WTC11 (cell line): ENCODE measurements around the gene TMUB1. TPM values are rescaled to one million over a fixed set of nuclear protein-coding genes. Genes with fewer than 3 reads are reported as not detected.

Experiments used
- ATAC-seq: fragments of 200-7000 bp; cut with Tn5 transposase; 2 replicates; pipeline ENCODE4 v1.10.0; 2021; ENCODE audit warnings: mild to moderate bottlenecking, moderate library complexity
- CTCF ChIA-PET: fragments of 300-600 bp; sonication (Branson Sonifier 250); formaldehyde crosslinking; loops from one replicate; lab custom pipeline; 2021; ENCODE audit warnings: antibody characterized with exemption; lab: Charles Lee
- POLR2A ChIA-PET: fragments of 350-600 bp; sonication (Branson Sonifier 250); formaldehyde crosslinking; loops from one replicate; lab custom pipeline; 2021; ENCODE audit warnings: antibody characterized with exemption; lab: Charles Lee
- DNase-seq: peaks from one replicate; pipeline ENCODE4 v3.0.0; 2021; ENCODE audit warnings: low spot score
- H3K27ac Mint-ChIP-seq: 2 replicates; pipeline ENCODE4 v1.8.0; 2021; ENCODE audit warnings: mixed read lengths
- H3K27me3 Mint-ChIP-seq: 2 replicates; pipeline ENCODE4 v1.8.0; 2021; ENCODE audit warnings: low read depth, mild to moderate bottlenecking, moderate library complexity, mixed read lengths
- H3K36me3 Mint-ChIP-seq: 2 replicates; pipeline ENCODE4 v1.8.0; 2021; ENCODE audit warnings: mixed read lengths
- H3K4me1 Mint-ChIP-seq: 2 replicates; pipeline ENCODE4 v1.8.0; 2022; ENCODE audit warnings: mixed read lengths
- H3K4me3 Mint-ChIP-seq: 2 replicates; pipeline ENCODE4 v1.8.0; 2021; ENCODE audit warnings: mild to moderate bottlenecking, moderate library complexity, mixed read lengths
- H3K9me3 Mint-ChIP-seq: 2 replicates; pipeline ENCODE4 v1.8.0; 2021; ENCODE audit warnings: mixed read lengths
- ATF1 ChIP-seq: sonication (generic); formaldehyde crosslinking; IDR thresholded peaks from 2 replicates; pipeline ENCODE4 v1.8.1; 2023; ENCODE audit warnings: mild to moderate bottlenecking, moderate library complexity, missing genetic modification reagents
- ATF2 ChIP-seq: sonication (generic); formaldehyde crosslinking; IDR thresholded peaks from 2 replicates; pipeline ENCODE4 v1.8.1; 2022; ENCODE audit warnings: low read depth, missing genetic modification reagents, borderline replicate concordance
- CREM ChIP-seq: sonication (generic); formaldehyde crosslinking; IDR thresholded peaks from 2 replicates; pipeline ENCODE4 v1.8.1; 2022; ENCODE audit warnings: mild to moderate bottlenecking, missing genetic modification reagents, moderate library complexity
- ESRRA ChIP-seq: sonication (generic); formaldehyde crosslinking; IDR thresholded peaks from 2 replicates; pipeline ENCODE4 v1.8.1; 2022; ENCODE audit warnings: mild to moderate bottlenecking, missing genetic modification reagents, borderline replicate concordance
- ETV6 ChIP-seq: sonication (generic); formaldehyde crosslinking; IDR thresholded peaks from 2 replicates; pipeline ENCODE4 v1.8.1; 2022; ENCODE audit warnings: mild to moderate bottlenecking, missing genetic modification reagents
- FOXJ3 ChIP-seq: sonication (generic); formaldehyde crosslinking; IDR thresholded peaks from 2 replicates; pipeline ENCODE4 v1.9.0; 2021; ENCODE audit warnings: missing genetic modification reagents, mild to moderate bottlenecking, borderline replicate concordance
- IRF2 ChIP-seq: sonication (generic); formaldehyde crosslinking; IDR thresholded peaks from 2 replicates; pipeline ENCODE4 v1.8.0; 2022; ENCODE audit warnings: low read depth, missing genetic modification reagents, borderline replicate concordance
- JAZF1 ChIP-seq: fragments of 250-450 bp; sonication (Bioruptor Pico); IDR thresholded peaks from 2 replicates; pipeline ENCODE4 v1.9.0; 2021; ENCODE audit warnings: moderate library complexity, mild to moderate bottlenecking, inconsistent platforms
- JUN ChIP-seq: sonication (generic); formaldehyde crosslinking; IDR thresholded peaks from 2 replicates; pipeline ENCODE4 v1.8.0; 2023; ENCODE audit warnings: mild to moderate bottlenecking, missing genetic modification reagents
- MXD4 ChIP-seq: fragments of 250-450 bp; sonication (Bioruptor Pico); IDR thresholded peaks from 2 replicates; pipeline ENCODE4 v1.8.0; 2021; ENCODE audit warnings: mild to moderate bottlenecking, moderate library complexity, borderline replicate concordance
- MYBL2 ChIP-seq: sonication (generic); formaldehyde crosslinking; IDR thresholded peaks from 2 replicates; pipeline ENCODE4 v1.8.1; 2023; ENCODE audit warnings: mild to moderate bottlenecking, moderate library complexity, missing genetic modification reagents
- PRDM15 ChIP-seq: sonication (generic); formaldehyde crosslinking; IDR thresholded peaks from 2 replicates; pipeline ENCODE4 v1.8.0; 2022; ENCODE audit warnings: missing genetic modification reagents
- SP1 ChIP-seq: sonication (generic); formaldehyde crosslinking; conservative IDR thresholded peaks from 2 replicates; pipeline ENCODE4 v1.8.1; 2022; ENCODE audit warnings: missing genetic modification reagents
- ZBTB21 ChIP-seq: sonication (generic); formaldehyde crosslinking; IDR thresholded peaks from 2 replicates; pipeline ENCODE4 v1.8.1; 2023; ENCODE audit warnings: mild to moderate bottlenecking, missing genetic modification reagents, borderline replicate concordance
- ZNF138 ChIP-seq: sonication (generic); formaldehyde crosslinking; conservative IDR thresholded peaks from 2 replicates; pipeline ENCODE4 v1.8.1; 2022; ENCODE audit warnings: mild to moderate bottlenecking, moderate library complexity, missing genetic modification reagents
- ZNF263 ChIP-seq: sonication (generic); formaldehyde crosslinking; IDR thresholded peaks from 2 replicates; pipeline ENCODE4 v1.8.1; 2022; ENCODE audit warnings: low read depth, mild to moderate bottlenecking, moderate library complexity, missing genetic modification reagents
- ZNF317 ChIP-seq: sonication (generic); formaldehyde crosslinking; IDR thresholded peaks from 2 replicates; pipeline ENCODE4 v1.8.1; 2023; ENCODE audit warnings: low read depth, mild to moderate bottlenecking, moderate library complexity, missing genetic modification reagents, borderline replicate concordance
- ZNF671 ChIP-seq: fragments of 250-450 bp; sonication (Bioruptor Pico); IDR thresholded peaks from 2 replicates; pipeline ENCODE4 v1.8.0; 2021; ENCODE audit warnings: mild to moderate bottlenecking
- total RNA-seq: library from RNA; stranded (reverse); gene quantifications from 3 replicates; pipeline ENCODE4 v1.2.3, GENCODE V29; 2021
- TF ChIP-seq, protein P1 (sequence below): sonication (generic); formaldehyde crosslinking; IDR thresholded peaks from 2 replicates; pipeline ENCODE4 v1.8.1; 2022; ENCODE audit warnings: missing genetic modification reagents, borderline replicate concordance
- TF ChIP-seq, protein P2 (sequence below): sonication (generic); formaldehyde crosslinking; IDR thresholded peaks from 2 replicates; pipeline ENCODE4 v1.8.0; 2022; ENCODE audit warnings: mild to moderate bottlenecking, missing genetic modification reagents
- TF ChIP-seq, protein P3 (sequence below): sonication (generic); formaldehyde crosslinking; IDR thresholded peaks from 2 replicates; pipeline ENCODE4 v1.8.0; 2022; ENCODE audit warnings: mild to moderate bottlenecking, missing genetic modification reagents
- TF ChIP-seq, protein P4 (sequence below): sonication (generic); formaldehyde crosslinking; IDR thresholded peaks from 2 replicates; pipeline ENCODE4 v1.8.0; 2023; ENCODE audit warnings: mild to moderate bottlenecking, missing genetic modification reagents

Gene TMUB1
- total RNA-seq, 1 experiment from 2014 or later, result 72.8 TPM

GRCh38 chr7:151058781-151059366 is 24.4 kb downstream of the TMUB1 start:
- H3K4me3 Mint-ChIP-seq, result peak overlapping the region; percentile 98
- no peak for DNase-seq
- H3K27ac Mint-ChIP-seq, result peak overlapping the region; percentile 93
- no peaks in the 10 kb centered on the region for H3K9me3 Mint-ChIP-seq
- CTCF ChIA-PET, result interaction anchor here (0.6 to 3.5 kb wide), 6 partner anchors 9 to 96 kb away, joined by 3 to 12 read pairs (median 6); no protein-coding TSS in a partner anchor
- ATAC-seq, result no peak
- POLR2A ChIA-PET, result interaction anchor here (1.1 kb wide), 1 partner anchor 22 kb away, joined by 3 read pairs; the partner anchor contains the start of gene FASTK
- H3K4me1 Mint-ChIP-seq, result peaks cover 43% of the 10 kb centered on the region
- peaks cover 7% of the 10 kb centered on the region for H3K27me3 Mint-ChIP-seq
- H3K36me3 Mint-ChIP-seq, result no peaks in the 10 kb centered on the region; the same call in 1 of the 2 replicates
- no peak for TF ChIP-seq CREM
- TF ChIP-seq, protein P1, sequence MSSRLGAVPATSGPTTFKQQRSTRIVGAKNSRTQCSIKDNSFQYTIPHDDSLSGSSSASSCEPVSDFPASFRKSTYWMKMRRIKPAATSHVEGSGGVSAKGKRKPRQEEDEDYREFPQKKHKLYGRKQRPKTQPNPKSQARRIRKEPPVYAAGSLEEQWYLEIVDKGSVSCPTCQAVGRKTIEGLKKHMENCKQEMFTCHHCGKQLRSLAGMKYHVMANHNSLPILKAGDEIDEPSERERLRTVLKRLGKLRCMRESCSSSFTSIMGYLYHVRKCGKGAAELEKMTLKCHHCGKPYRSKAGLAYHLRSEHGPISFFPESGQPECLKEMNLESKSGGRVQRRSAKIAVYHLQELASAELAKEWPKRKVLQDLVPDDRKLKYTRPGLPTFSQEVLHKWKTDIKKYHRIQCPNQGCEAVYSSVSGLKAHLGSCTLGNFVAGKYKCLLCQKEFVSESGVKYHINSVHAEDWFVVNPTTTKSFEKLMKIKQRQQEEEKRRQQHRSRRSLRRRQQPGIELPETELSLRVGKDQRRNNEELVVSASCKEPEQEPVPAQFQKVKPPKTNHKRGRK (CRISPR knock-in tag), result no peak
- no peak for TF ChIP-seq ATF2 (CRISPR knock-in tag)
- no peak for TF ChIP-seq ZNF317 (CRISPR knock-in tag)
- no peak for TF ChIP-seq ZNF263 (CRISPR knock-in tag)
- TF ChIP-seq PRDM15 (CRISPR knock-in tag), result no peak
- no peak for TF ChIP-seq ZBTB21
- no peak for TF ChIP-seq MXD4 (CRISPR knock-in tag)
- no peak for TF ChIP-seq JUN (CRISPR knock-in tag)
- TF ChIP-seq JAZF1, result no peak
- TF ChIP-seq ESRRA (CRISPR knock-in tag), result no peak
- TF ChIP-seq ATF1 (CRISPR knock-in tag), result no peak
- TF ChIP-seq MYBL2 (CRISPR knock-in tag), result no peak
- TF ChIP-seq ZNF138, result no peak
- no peak for TF ChIP-seq IRF2 (CRISPR knock-in tag)
- TF ChIP-seq ZNF671 (CRISPR knock-in tag), result no peak
- TF ChIP-seq FOXJ3 (CRISPR knock-in tag), result no peak

GRCh38 chr7:151057989-151058780 is 25.1 kb downstream of the TMUB1 start:
- H3K4me3 Mint-ChIP-seq, result peak overlapping the region; percentile 98
- TF ChIP-seq ETV6 (CRISPR knock-in tag) (peak; percentile 70; the same call in 1 of the 2 replicates), SP1 (CRISPR knock-in tag) (peak; percentile 93), ESRRA (CRISPR knock-in tag) (no peak)
- TF ChIP-seq, protein P2, sequence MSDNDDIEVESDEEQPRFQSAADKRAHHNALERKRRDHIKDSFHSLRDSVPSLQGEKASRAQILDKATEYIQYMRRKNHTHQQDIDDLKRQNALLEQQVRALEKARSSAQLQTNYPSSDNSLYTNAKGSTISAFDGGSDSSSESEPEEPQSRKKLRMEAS, result peak; percentile 55
- TF ChIP-seq, protein P3, sequence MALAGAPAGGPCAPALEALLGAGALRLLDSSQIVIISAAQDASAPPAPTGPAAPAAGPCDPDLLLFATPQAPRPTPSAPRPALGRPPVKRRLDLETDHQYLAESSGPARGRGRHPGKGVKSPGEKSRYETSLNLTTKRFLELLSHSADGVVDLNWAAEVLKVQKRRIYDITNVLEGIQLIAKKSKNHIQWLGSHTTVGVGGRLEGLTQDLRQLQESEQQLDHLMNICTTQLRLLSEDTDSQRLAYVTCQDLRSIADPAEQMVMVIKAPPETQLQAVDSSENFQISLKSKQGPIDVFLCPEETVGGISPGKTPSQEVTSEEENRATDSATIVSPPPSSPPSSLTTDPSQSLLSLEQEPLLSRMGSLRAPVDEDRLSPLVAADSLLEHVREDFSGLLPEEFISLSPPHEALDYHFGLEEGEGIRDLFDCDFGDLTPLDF (CRISPR knock-in tag), result no peak
- TF ChIP-seq, protein P4, sequence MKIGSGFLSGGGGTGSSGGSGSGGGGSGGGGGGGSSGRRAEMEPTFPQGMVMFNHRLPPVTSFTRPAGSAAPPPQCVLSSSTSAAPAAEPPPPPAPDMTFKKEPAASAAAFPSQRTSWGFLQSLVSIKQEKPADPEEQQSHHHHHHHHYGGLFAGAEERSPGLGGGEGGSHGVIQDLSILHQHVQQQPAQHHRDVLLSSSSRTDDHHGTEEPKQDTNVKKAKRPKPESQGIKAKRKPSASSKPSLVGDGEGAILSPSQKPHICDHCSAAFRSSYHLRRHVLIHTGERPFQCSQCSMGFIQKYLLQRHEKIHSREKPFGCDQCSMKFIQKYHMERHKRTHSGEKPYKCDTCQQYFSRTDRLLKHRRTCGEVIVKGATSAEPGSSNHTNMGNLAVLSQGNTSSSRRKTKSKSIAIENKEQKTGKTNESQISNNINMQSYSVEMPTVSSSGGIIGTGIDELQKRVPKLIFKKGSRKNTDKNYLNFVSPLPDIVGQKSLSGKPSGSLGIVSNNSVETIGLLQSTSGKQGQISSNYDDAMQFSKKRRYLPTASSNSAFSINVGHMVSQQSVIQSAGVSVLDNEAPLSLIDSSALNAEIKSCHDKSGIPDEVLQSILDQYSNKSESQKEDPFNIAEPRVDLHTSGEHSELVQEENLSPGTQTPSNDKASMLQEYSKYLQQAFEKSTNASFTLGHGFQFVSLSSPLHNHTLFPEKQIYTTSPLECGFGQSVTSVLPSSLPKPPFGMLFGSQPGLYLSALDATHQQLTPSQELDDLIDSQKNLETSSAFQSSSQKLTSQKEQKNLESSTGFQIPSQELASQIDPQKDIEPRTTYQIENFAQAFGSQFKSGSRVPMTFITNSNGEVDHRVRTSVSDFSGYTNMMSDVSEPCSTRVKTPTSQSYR, result no peak

More at GRCh38 chr7:151057989-151058780, 25.1 kb downstream of the TMUB1 start:
- H3K4me1 Mint-ChIP-seq, result peaks cover 38% of the 10 kb centered on the region
- ChIA-PET CTCF (interaction anchor here (0.6 to 3.5 kb wide), 13 partner anchors 10 to 96 kb away, joined by 3 to 22 read pairs (median 6); partner anchors contain the start of gene ABCB8), POLR2A (interaction anchor here (1.1 kb wide), 1 partner anchor 22 kb away, joined by 3 read pairs; the partner anchor contains the start of gene FASTK)
- H3K27me3 Mint-ChIP-seq, result peaks cover 7% of the 10 kb centered on the region
- ATAC-seq (peak; percentile 79), DNase-seq (peak; percentile 98)
- no peaks in the 10 kb centered on the region; the same call in 1 of the 2 replicates for H3K36me3 Mint-ChIP-seq
- H3K27ac Mint-ChIP-seq, result peak overlapping the region; percentile 93
- no peaks in the 10 kb centered on the region for H3K9me3 Mint-ChIP-seq
